GM19238 (cell line): ENCODE measurements around the gene GPR15LG.

ENCODE experiments used
- DNase-seq: peaks from one replicate; pipeline ENCODE4 v3.0.0; 2011; ENCODE audit warnings: low spot score; ENCODE audit not compliant: insufficient read length

GPR15LG gene

GRCh38 chr10:84214046-84214572 is 40.5 kb downstream of the GPR15LG start:
- DNase-seq: no peak

DNA sequence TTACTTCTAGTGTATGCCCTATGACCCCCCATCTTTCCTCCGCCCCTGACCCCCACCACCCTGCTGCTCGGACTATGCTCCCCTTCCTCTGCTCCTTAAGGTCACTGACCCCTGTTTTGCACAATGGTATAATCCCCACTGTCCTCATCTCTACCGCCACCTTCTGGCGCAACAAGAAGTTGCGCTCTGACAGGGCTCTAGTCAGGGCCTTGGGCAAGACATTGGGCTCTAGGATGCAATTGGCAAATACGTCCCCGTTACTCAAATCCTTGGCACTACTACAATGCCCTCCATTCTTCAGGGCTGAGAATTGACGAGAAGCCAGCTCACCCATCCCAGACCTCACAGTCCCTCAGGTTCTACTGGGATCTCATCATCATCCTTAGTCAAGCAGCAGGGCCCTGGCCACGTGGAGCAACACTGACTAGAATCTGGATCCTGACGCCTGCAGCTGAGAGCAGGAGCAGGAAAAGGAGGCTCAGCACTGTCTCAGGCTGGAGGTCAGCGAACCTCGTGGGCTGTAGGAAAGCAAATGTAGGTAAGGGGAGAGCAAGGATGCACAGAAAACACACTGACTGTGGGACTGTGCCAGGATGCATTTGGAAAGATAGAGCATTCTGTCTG is 41.1 kb downstream of the GPR15LG start:
- no peak for DNase-seq

GRCh38 chr10:84216834-84217233 is 43.2 kb downstream of the GPR15LG start:
- no peak for DNase-seq

GRCh38 chr10:84217746-84218145 is 44.1 kb downstream of the GPR15LG start:
- no peak for DNase-seq

DNA sequence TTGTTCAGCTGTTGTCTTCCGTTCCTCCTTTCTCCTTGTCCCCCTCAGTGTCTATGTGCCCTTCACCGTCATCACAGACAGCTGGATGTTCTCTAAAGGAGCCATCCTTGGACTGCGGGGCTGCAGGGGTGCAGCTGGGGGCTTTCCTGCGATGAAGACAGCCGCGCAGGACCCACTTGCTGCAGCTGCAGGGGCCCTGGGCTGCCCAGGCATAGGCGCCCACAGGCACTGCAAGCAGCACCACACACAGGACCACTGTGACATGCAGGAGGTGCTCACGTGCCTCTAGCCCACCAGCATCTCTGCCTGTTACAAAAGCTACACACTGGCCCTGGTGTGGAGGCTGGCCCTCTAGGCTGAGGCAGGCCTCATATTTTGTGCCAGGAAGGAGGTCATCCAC is 48.3 kb downstream of the GPR15LG start:
- DNase-seq: no peak

GRCh38 chr10:84224411-84225028 is 50.9 kb downstream of the GPR15LG start:
- no peak for DNase-seq

DNA sequence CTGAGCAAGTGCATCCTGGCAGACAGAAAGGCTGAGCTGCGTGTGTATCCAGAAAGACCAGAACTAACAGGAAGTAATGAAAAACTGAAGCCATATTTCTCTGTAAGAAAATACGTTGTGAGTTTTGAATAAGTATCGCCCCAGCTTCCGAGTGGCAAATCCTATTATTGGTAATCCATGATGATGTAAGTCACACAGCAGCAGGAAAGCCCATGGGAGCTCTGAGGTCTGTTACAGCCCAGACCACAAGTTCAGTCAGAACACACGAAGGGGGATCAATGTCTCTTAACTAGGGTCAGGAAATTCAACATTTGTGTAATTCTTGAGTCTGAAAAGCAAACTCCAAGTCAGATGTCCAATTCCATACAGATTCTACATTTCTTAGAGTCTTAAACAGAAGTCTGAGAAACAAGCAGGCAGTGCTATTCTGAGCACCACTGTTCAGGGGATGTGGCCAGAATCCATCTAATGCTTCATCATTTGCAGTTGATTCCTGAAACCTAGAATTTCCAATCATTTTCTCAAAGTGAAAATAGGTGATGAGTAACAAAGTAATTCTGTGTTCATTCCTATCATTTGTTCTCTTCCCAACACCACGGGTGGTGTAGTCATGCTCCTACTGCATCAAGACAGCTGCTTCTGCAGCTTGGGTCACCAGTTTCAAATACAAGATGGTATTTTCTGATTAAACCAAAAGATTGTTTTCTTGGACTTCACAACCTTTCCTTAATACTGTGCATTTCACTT is 52.0 kb downstream of the GPR15LG start, which contains the start of gene LRIT2:
Gene LRIT2, minus strand, starts transcription at position 118 of the 747 bp plus-strand sequence. Its CDS starts 24 bp downstream, at position 94.
- no peak for DNase-seq

GRCh38 chr10:84226616-84227015 is 53.0 kb downstream of the GPR15LG start:
- DNase-seq: no peak

DNA sequence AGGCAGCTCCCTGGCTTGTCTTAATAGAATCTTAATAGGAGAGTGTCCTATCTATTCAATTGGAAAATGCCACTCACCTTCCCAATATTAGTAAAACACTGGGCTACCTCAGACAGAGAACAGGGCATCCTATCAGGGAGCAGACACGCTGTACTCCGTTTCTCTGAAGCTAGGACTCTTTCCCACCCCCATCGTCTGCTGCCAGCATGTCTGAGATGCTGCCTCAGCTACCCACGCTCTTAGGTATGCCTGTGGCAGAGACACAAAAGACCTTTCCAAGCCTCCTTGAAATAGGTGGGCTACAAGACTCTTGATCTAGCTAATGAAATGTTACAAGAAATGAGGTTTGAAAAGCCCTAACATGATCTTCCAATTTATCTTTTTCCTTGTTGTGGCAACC is 54.2 kb downstream of the GPR15LG start:
- DNase-seq: no peak

DNA sequence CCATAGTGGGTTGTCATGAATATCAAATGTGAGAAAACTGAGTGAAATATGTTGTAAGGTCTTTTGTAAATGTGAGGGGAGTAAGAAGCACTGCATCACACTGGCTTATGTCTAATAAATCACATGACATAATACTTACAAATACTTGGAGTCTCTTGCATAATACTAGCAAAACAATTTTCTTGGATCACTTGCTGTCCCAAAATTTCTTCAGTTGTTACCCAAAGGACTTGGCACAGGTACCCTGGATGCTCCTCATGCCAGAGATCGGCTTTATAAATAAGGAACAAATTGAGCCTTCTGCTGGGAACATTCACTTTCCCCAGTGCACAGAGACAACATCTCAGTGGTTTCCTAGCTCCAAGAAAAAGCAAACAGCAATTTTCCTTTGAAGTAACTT is 56.8 kb downstream of the GPR15LG start:
- DNase-seq: no peak

- DNase-seq: no peak
Observed at GRCh38 chr10:84232376-84232775, 58.8 kb downstream of the GPR15LG start.

GRCh38 chr10:84233940-84234339 is 60.3 kb downstream of the GPR15LG start:
- no peak for DNase-seq

GRCh38 chr10:84234479-84234878 is 60.9 kb downstream of the GPR15LG start:
- DNase-seq: no peak
